Measurements from ENCODE around the gene DCAF12. TPM values are rescaled to one million over a fixed set of nuclear protein-coding genes. Genes with fewer than 3 reads are reported as not detected.

Gene DCAF12
- total and polyA plus RNA-seq, 2 of the 4 experiments (the other 2 are of a cell fraction) = 7.2 to 17.1 TPM

DNA sequence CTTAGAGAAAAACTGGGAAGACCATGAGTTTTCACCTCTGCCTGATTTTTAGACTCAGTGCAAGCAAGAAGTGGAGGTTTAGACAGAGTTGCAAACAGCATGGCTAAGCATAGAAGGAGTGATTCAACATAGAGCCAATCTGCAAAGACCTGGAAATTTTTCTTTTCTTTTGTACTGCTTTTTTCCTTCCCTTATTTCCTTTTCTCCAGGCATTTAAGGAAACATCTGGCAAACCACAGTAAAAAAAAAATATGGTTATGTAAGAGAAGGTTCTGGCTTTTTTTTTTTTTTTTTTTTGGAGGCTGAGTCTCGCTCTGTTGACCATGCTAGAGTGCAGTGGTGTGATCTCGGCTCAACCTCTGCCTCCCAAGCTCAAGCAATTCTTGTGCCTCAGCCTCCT lies 16.6 kb upstream of the DCAF12 start:
- Histone ChIP-seq H2BK120ac (ENCODE audit: low read depth, low read length) (no peak overlapping the region), H4K91ac (ENCODE audit: insufficient read depth, low read depth, low read length) (no peak overlapping the region), H3K4me3 (ENCODE audit: insufficient read depth, low read depth, low read length) (no peak overlapping the region), H3K9me3 (ENCODE audit: control insufficient read depth, insufficient read depth, low read length) (no peaks in the 10 kb centered on the region), H2BK20ac (ENCODE audit: low read depth, low read length) (no peak overlapping the region), H4K20me1 (ENCODE audit: insufficient read depth, low read length) (no peaks in the 10 kb centered on the region), H2BK15ac (ENCODE audit: low read depth, low read length) (no peak overlapping the region), H3K79me1 (ENCODE audit: low read depth in 1 of 2, low read length in 2 of 2) (no peaks in the 10 kb centered on the region), H4K5ac (ENCODE audit: low read depth, low read length) (no peak overlapping the region), H2AFZ (replicated peaks; ENCODE audit: low read length, poor library complexity) (no peak overlapping the region), H3K14ac (replicated peaks; ENCODE audit: low read depth, low read length) (no peak overlapping the region), H2AK5ac (ENCODE audit: low read depth, low read length) (no peak overlapping the region), H4K8ac (ENCODE audit: low read depth in 2 of 2, low read length in 2 of 2) (no peak overlapping the region), H3K36me3 (ENCODE audit: control insufficient read depth, insufficient read depth, low read length) (no peaks in the 10 kb centered on the region), H2AK9ac (replicated peaks; ENCODE audit: low read depth, low read length, poor library complexity) (no peak overlapping the region), H2BK5ac (ENCODE audit: low read depth, low read length, poor library complexity, severe bottlenecking) (no peak overlapping the region), H3K4ac (ENCODE audit: low read depth, low read length) (no peak overlapping the region), H3K27ac (ENCODE audit: insufficient read depth, low read length) (no peak overlapping the region), H3K9me1 (ENCODE audit: insufficient read depth, low read length) (no peaks in the 10 kb centered on the region), H3K18ac (ENCODE audit: low read depth, low read length) (no peak overlapping the region), H3K27me3 (ENCODE audit: control insufficient read depth, insufficient read depth, low read length) (0 out of 2 replicates have a peak, but pooled peaks cover 2% of the 10 kb centered on the region), H3K56ac (ENCODE audit: extremely low read depth, insufficient read depth, low read length) (no peak overlapping the region), H3K23ac (ENCODE audit: low read depth, low read length) (no peak overlapping the region), H3K4me2 (ENCODE audit: low read depth, low read length) (no peak overlapping the region), H3K4me1 (ENCODE audit: control insufficient read depth, insufficient read depth, low read length) (0 out of 2 replicates have a peak, but pooled peaks cover 1% of the 10 kb centered on the region), H3K9ac (ENCODE audit: low read depth, low read length) (no peak overlapping the region)
- intact Hi-C loops (cut with micrococcal nuclease) (no loop called here), in situ Hi-C loops (cut with MboI; ENCODE audit: low sequenced_read_pairs) (no loop called here), dilution Hi-C loops (cut with HindIII; ENCODE audit: low sequenced_read_pairs, unreplicated experiment) (no loop called here)
- no TSS peak for BruUV-seq (replicated peaks)
- ChIA-PET CTCF (interaction anchor here (0.7 kb wide), 1 partner anchor 9 kb away, joined by 4 read pairs; no protein-coding TSS in a partner anchor), POLR2A (ENCODE audit: unreplicated experiment) (no interaction called here)
- DNase-seq (no peak), ATAC-seq (ENCODE audit: low read depth) (no peak)
- TF ChIP-seq, protein P1, sequence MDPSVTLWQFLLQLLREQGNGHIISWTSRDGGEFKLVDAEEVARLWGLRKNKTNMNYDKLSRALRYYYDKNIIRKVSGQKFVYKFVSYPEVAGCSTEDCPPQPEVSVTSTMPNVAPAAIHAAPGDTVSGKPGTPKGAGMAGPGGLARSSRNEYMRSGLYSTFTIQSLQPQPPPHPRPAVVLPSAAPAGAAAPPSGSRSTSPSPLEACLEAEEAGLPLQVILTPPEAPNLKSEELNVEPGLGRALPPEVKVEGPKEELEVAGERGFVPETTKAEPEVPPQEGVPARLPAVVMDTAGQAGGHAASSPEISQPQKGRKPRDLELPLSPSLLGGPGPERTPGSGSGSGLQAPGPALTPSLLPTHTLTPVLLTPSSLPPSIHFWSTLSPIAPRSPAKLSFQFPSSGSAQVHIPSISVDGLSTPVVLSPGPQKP (IDR thresholded peaks at IDR 0.05; ENCODE audit: borderline replicate concordance, low read depth, low read length) = no peak
- TF ChIP-seq CHD1 (IDR thresholded peaks at IDR 0.05; ENCODE audit: low read depth, low read length) = no peak
- TF ChIP-seq, protein P2, sequence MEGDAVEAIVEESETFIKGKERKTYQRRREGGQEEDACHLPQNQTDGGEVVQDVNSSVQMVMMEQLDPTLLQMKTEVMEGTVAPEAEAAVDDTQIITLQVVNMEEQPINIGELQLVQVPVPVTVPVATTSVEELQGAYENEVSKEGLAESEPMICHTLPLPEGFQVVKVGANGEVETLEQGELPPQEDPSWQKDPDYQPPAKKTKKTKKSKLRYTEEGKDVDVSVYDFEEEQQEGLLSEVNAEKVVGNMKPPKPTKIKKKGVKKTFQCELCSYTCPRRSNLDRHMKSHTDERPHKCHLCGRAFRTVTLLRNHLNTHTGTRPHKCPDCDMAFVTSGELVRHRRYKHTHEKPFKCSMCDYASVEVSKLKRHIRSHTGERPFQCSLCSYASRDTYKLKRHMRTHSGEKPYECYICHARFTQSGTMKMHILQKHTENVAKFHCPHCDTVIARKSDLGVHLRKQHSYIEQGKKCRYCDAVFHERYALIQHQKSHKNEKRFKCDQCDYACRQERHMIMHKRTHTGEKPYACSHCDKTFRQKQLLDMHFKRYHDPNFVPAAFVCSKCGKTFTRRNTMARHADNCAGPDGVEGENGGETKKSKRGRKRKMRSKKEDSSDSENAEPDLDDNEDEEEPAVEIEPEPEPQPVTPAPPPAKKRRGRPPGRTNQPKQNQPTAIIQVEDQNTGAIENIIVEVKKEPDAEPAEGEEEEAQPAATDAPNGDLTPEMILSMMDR (conservative IDR thresholded peaks at IDR 0.05; ENCODE audit: low read depth, low read length) = no peak
- WGBS, 2 experiments (ENCODE audit: extremely low coverage in 2 of 2, insufficient read length in 1 of 2) = no CpG with 5 or more reads among the region's 2 CpGs
